Activated CD8-positive, alpha-beta memory T cell treated with anti-CD3 and anti-CD28 coated beads for 1 hour (primary cell): Measurements from ENCODE around the gene FMN1.
"Not testable (repeated sequence)": the region's sequence is repeated elsewhere in the genome, so short reads cannot be mapped to it uniquely, and the experiment has no call there.

ENCODE experiments used
- DNase-seq, 2 donors: peaks; one replicate each; pipeline ENCODE4 v3.0.0-alpha.2; 2020; ENCODE audit warnings: low read depth in 1 of 2; ENCODE audit errors: extremely low read depth in 1 of 2

The FMN1 gene

GRCh38 chr15:32983679-32984078, 210.8 kb downstream of the FMN1 start:
- no peak for DNase-seq

GRCh38 chr15:32982001-32982400, 212.5 kb downstream of the FMN1 start:
- no peak for DNase-seq

- DNase-seq = no peak
Measured at GRCh38 chr15:32981536-32981935, 213.0 kb downstream of the FMN1 start.

GRCh38 chr15:32979710-32980109, 214.8 kb downstream of the FMN1 start:
- no peak for DNase-seq

- DNase-seq = no peak
Measured at GRCh38 chr15:32977506-32977905, 217.0 kb downstream of the FMN1 start.

- no peak for DNase-seq
Measured at GRCh38 chr15:32974691-32975090, 219.8 kb downstream of the FMN1 start.

GRCh38 chr15:32972686-32973085, 221.8 kb downstream of the FMN1 start:
- no peak for DNase-seq

- DNase-seq = no peak
Measured at GRCh38 chr15:32970847-32971246, 223.7 kb downstream of the FMN1 start.

GRCh38 chr15:32967521-32967920, 227.0 kb downstream of the FMN1 start:
- DNase-seq = no peak

GRCh38 chr15:32966512-32966911, 228.0 kb downstream of the FMN1 start:
- no peak for DNase-seq

GRCh38 chr15:32965897-32966296, 228.6 kb downstream of the FMN1 start:
- no peak for DNase-seq

- no peak for DNase-seq
Measured at GRCh38 chr15:32959077-32959476, 235.4 kb downstream of the FMN1 start.

GRCh38 chr15:32957219-32957618, 237.3 kb downstream of the FMN1 start:
- DNase-seq = no peak

GRCh38 chr15:32956711-32957110, 237.8 kb downstream of the FMN1 start:
- DNase-seq = no peak

GRCh38 chr15:32956006-32956405, 238.5 kb downstream of the FMN1 start:
- no peak for DNase-seq

- DNase-seq = no peak
Measured at GRCh38 chr15:32953533-32953910, 241.0 kb downstream of the FMN1 start.

- DNase-seq = no peak
Measured at GRCh38 chr15:32952901-32953532, 241.5 kb downstream of the FMN1 start.

- no peak for DNase-seq
Measured at GRCh38 chr15:32951736-32952464, 242.6 kb downstream of the FMN1 start.

- DNase-seq = not testable (repeated sequence)
Measured at GRCh38 chr15:32950051-32950450, 244.5 kb downstream of the FMN1 start.

- DNase-seq = no peak
Measured at GRCh38 chr15:32946210-32946609, 248.3 kb downstream of the FMN1 start.

GRCh38 chr15:32944431-32944830, 250.1 kb downstream of the FMN1 start:
- no peak for DNase-seq

GRCh38 chr15:32943711-32944110, 250.8 kb downstream of the FMN1 start:
- no peak for DNase-seq

GRCh38 chr15:32942401-32942841, 252.1 kb downstream of the FMN1 start:
- DNase-seq = no peak
